NCI-H226 (cell line): ENCODE measurements around the gene SSBP2.
"Not testable (repeated sequence)": the region's sequence is repeated elsewhere in the genome, so short reads cannot be mapped to it uniquely, and the experiment has no call there.

Experiments used
- DNase-seq: peaks from one replicate; pipeline ENCODE4 v3.0.0-alpha.2; 2015

The SSBP2 gene

GRCh38 chr5:81519217-81519905 lies 231.5 kb downstream of the SSBP2 start:
- DNase-seq, result no peak

GRCh38 chr5:81517462-81517861 lies 233.4 kb downstream of the SSBP2 start:
- DNase-seq, result no peak

- no peak for DNase-seq
These were observed 234.8 kb downstream of the SSBP2 start for GRCh38 chr5:81516091-81516490.

- DNase-seq, result no peak
These were observed 236.9 kb downstream of the SSBP2 start for GRCh38 chr5:81513982-81514381.

- DNase-seq, result no peak
These were observed 237.4 kb downstream of the SSBP2 start for GRCh38 chr5:81513473-81513872.

GRCh38 chr5:81506900-81507588 lies 243.9 kb downstream of the SSBP2 start:
- peak; percentile 60 for DNase-seq

- DNase-seq, result no peak
These were observed 244.5 kb downstream of the SSBP2 start for GRCh38 chr5:81506378-81506777.

GRCh38 chr5:81505672-81506071 lies 245.2 kb downstream of the SSBP2 start:
- DNase-seq, result no peak

- DNase-seq, result not testable (repeated sequence)
These were observed 247.3 kb downstream of the SSBP2 start for GRCh38 chr5:81503602-81504001.

- no peak for DNase-seq
These were observed 255.6 kb downstream of the SSBP2 start for GRCh38 chr5:81495286-81495685.

- no peak for DNase-seq
These were observed 262.0 kb downstream of the SSBP2 start for GRCh38 chr5:81488862-81489261.

- DNase-seq, result peak; percentile 18
These were observed 264.2 kb downstream of the SSBP2 start for GRCh38 chr5:81486711-81487110.

GRCh38 chr5:81482595-81482994 lies 268.3 kb downstream of the SSBP2 start:
- DNase-seq, result peak; percentile 54

GRCh38 chr5:81473395-81473794 lies 277.5 kb downstream of the SSBP2 start:
- DNase-seq, result not testable (repeated sequence)

GRCh38 chr5:81469676-81470075 lies 281.2 kb downstream of the SSBP2 start:
- no peak for DNase-seq

GRCh38 chr5:81450940-81451339 lies 300.0 kb downstream of the SSBP2 start:
- DNase-seq, result peak; percentile 28

- DNase-seq, result no peak
These were observed 315.9 kb downstream of the SSBP2 start for GRCh38 chr5:81435023-81435422.

- DNase-seq, result no peak
These were observed 320.9 kb downstream of the SSBP2 start for GRCh38 chr5:81429985-81430384.

- no peak for DNase-seq
These were observed 321.5 kb downstream of the SSBP2 start for GRCh38 chr5:81429363-81429762.

GRCh38 chr5:81428861-81429260 lies 322.0 kb downstream of the SSBP2 start:
- no peak for DNase-seq

- DNase-seq, result no peak
These were observed 322.5 kb downstream of the SSBP2 start for GRCh38 chr5:81428446-81428845.

GRCh38 chr5:81427566-81427965 lies 323.3 kb downstream of the SSBP2 start:
- no peak for DNase-seq

- no peak for DNase-seq
These were observed 324.4 kb downstream of the SSBP2 start for GRCh38 chr5:81426359-81427030.

GRCh38 chr5:81425569-81425968 lies 325.3 kb downstream of the SSBP2 start:
- no peak for DNase-seq
